Putamen (tissue), 1 donor: ENCODE results near the gene HAVCR1.
"Not testable (repeated sequence)": the region's sequence is repeated elsewhere in the genome, so short reads cannot be mapped to it uniquely, and the experiment has no call there.

Experiments
- DNase-seq: peaks from one replicate; pipeline ENCODE4 v3.0.0-alpha.2; 2016; ENCODE audit warnings: low spot score

HAVCR1 gene

GRCh38 chr5:157049605-157050004, 9.3 kb downstream of the HAVCR1 start:
- DNase-seq, result no peak

GRCh38 chr5:157047898-157048297, 11.0 kb downstream of the HAVCR1 start:
- no peak for DNase-seq

- DNase-seq, result not testable (repeated sequence)
These were observed 11.9 kb downstream of the HAVCR1 start for GRCh38 chr5:157047016-157047415.

- no peak for DNase-seq
These were observed 12.9 kb downstream of the HAVCR1 start for GRCh38 chr5:157046041-157046440.

GRCh38 chr5:157045601-157046000, 13.3 kb downstream of the HAVCR1 start:
- no peak for DNase-seq

GRCh38 chr5:157038568-157039187, 20.2 kb downstream of the HAVCR1 start:
- DNase-seq, result no peak

GRCh38 chr5:157034106-157035072, 24.5 kb downstream of the HAVCR1 start:
- not testable (repeated sequence) for DNase-seq

GRCh38 chr5:157033071-157033583, 25.8 kb downstream of the HAVCR1 start:
- no peak for DNase-seq

- no peak for DNase-seq
These were observed 28.2 kb downstream of the HAVCR1 start for GRCh38 chr5:157030692-157031091.

GRCh38 chr5:157029457-157029856, 29.5 kb downstream of the HAVCR1 start:
- DNase-seq, result no peak

GRCh38 chr5:157027663-157028062, 31.3 kb downstream of the HAVCR1 start:
- not testable (repeated sequence) for DNase-seq

- no peak for DNase-seq
These were observed 32.0 kb downstream of the HAVCR1 start for GRCh38 chr5:157026789-157027424.

GRCh38 chr5:157025093-157025698, 33.7 kb downstream of the HAVCR1 start:
- no peak for DNase-seq

- no peak for DNase-seq
These were observed 34.5 kb downstream of the HAVCR1 start for GRCh38 chr5:157024208-157024959.

GRCh38 chr5:157022024-157022423, 36.9 kb downstream of the HAVCR1 start:
- no peak for DNase-seq

- no peak for DNase-seq
These were observed 38.2 kb downstream of the HAVCR1 start for GRCh38 chr5:157020511-157021222.

GRCh38 chr5:157020002-157020401, 38.9 kb downstream of the HAVCR1 start:
- DNase-seq, result no peak

GRCh38 chr5:157014143-157014542, 44.8 kb downstream of the HAVCR1 start:
- not testable (repeated sequence) for DNase-seq

GRCh38 chr5:157006262-157006661, 52.7 kb downstream of the HAVCR1 start:
- no peak for DNase-seq

- no peak for DNase-seq
These were observed 53.9 kb downstream of the HAVCR1 start for GRCh38 chr5:157004893-157005551.
